Activated T-helper 17 cell treated with anti-CD3 and anti-CD28 coated beads, Interleukin-2, amount 50 U/mL, for 72 hours (primary cell): ENCODE data around the gene ZNF587. TPM values are rescaled to one million over a fixed set of nuclear protein-coding genes. Genes with fewer than 3 reads are reported as not detected.
A peak's percentile ranks its signal among the peaks of the same experiment; 100 is the strongest.
"Not testable (repeated sequence)": the region's sequence is repeated elsewhere in the genome, so short reads cannot be mapped to it uniquely, and the experiment has no call there.

Source experiments
- ATAC-seq: fragments of 150-1000 bp; cut with Tn5 transposase; replicated peaks from 2 replicates; pipeline ENCODE4 v1.10.0; 2021; ENCODE audit warnings: mild to moderate bottlenecking, moderate library complexity
- H3K27ac Mint-ChIP-seq: one replicate; pipeline ENCODE4 v1.8.0; 2022; ENCODE audit warnings: mixed read lengths
- H3K27me3 Mint-ChIP-seq: one replicate; pipeline ENCODE4 v1.8.0; 2022; ENCODE audit warnings: mixed read lengths
- H3K36me3 Mint-ChIP-seq: one replicate; pipeline ENCODE4 v1.8.0; 2022; ENCODE audit warnings: low read depth, mild to moderate bottlenecking, mixed read lengths
- H3K4me1 Mint-ChIP-seq: one replicate; pipeline ENCODE4 v1.8.0; 2022; ENCODE audit warnings: mixed read lengths
- H3K4me3 Mint-ChIP-seq: one replicate; pipeline ENCODE4 v1.8.0; 2022; ENCODE audit warnings: mild to moderate bottlenecking, mixed read lengths
- H3K9me3 Mint-ChIP-seq: one replicate; pipeline ENCODE4 v1.8.0; 2022; ENCODE audit warnings: mixed read lengths
- total RNA-seq, 2 donors: library from RNA; stranded (reverse); gene quantifications; one replicate each; pipeline ENCODE4 v1.2.3, GENCODE V29; 2022

The ZNF587 gene
- 10 to 100 TPM; 33.7 to 37.3 TPM for total RNA-seq

- H3K9me3 Mint-ChIP-seq, H3K27me3 Mint-ChIP-seq: not testable (repeated sequence)
- Mint-ChIP-seq H3K27ac (peak within 1 kb of the TSS; percentile 86), H3K4me3 (peak within 1 kb of the TSS; percentile 96), H3K36me3 (peaks cover 61% of the 10 kb centered on the region), H3K4me1 (peaks cover 18% of the 10 kb centered on the region)
- ATAC-seq = peak; percentile 99
Measured at GRCh38 chr19:57849666-57850473, at the start of gene ZNF587. Gene ZNF587 (plus strand): TSS chr19:57849859. CDS start chr19:57850039, 180 bp downstream.

- ATAC-seq = no peak
- H3K27me3 Mint-ChIP-seq = no peaks in the 10 kb centered on the region
- no peak overlapping the region for H3K27ac Mint-ChIP-seq
- peaks cover 7% of the 10 kb centered on the region for H3K4me1 Mint-ChIP-seq
- H3K36me3 Mint-ChIP-seq = peaks cover 43% of the 10 kb centered on the region
- H3K4me3 Mint-ChIP-seq = no peak overlapping the region
- H3K9me3 Mint-ChIP-seq = no peaks in the 10 kb centered on the region
Measured at GRCh38 chr19:57800696-57801095, 49.0 kb upstream of the ZNF587 start.

- no peaks in the 10 kb centered on the region for H3K9me3 Mint-ChIP-seq
- no peak overlapping the region for H3K27ac Mint-ChIP-seq
- no peak for ATAC-seq
- peaks cover 7% of the 10 kb centered on the region for H3K4me1 Mint-ChIP-seq
- H3K36me3 Mint-ChIP-seq = peaks cover 40% of the 10 kb centered on the region
- H3K4me3 Mint-ChIP-seq = no peak overlapping the region
- no peaks in the 10 kb centered on the region for H3K27me3 Mint-ChIP-seq
Measured at GRCh38 chr19:57802269-57802668, 47.4 kb upstream of the ZNF587 start.

- H3K27ac Mint-ChIP-seq = peak overlapping the region; percentile 35
- peaks cover 49% of the 10 kb centered on the region for H3K36me3 Mint-ChIP-seq
- H3K9me3 Mint-ChIP-seq = no peaks in the 10 kb centered on the region
- ATAC-seq = no peak
- no peak overlapping the region for H3K4me3 Mint-ChIP-seq
- no peaks in the 10 kb centered on the region for H3K27me3 Mint-ChIP-seq
- H3K4me1 Mint-ChIP-seq = peaks cover 7% of the 10 kb centered on the region
Measured at GRCh38 chr19:57803265-57803593, 46.4 kb upstream of the ZNF587 start.

- peaks cover 55% of the 10 kb centered on the region for H3K36me3 Mint-ChIP-seq
- peak overlapping the region; percentile 32 for H3K4me3 Mint-ChIP-seq
- H3K27ac Mint-ChIP-seq = peak overlapping the region; percentile 35
- H3K4me1 Mint-ChIP-seq = peaks cover 7% of the 10 kb centered on the region
- no peak for ATAC-seq
- H3K27me3 Mint-ChIP-seq = no peaks in the 10 kb centered on the region
- no peaks in the 10 kb centered on the region for H3K9me3 Mint-ChIP-seq
Measured at GRCh38 chr19:57803594-57804325, 45.9 kb upstream of the ZNF587 start.

GRCh38 chr19:57807541-57807940 lies 42.1 kb upstream of the ZNF587 start:
- Mint-ChIP-seq H3K27ac (no peak overlapping the region), H3K27me3 (no peaks in the 10 kb centered on the region), H3K36me3 (peaks cover 69% of the 10 kb centered on the region), H3K9me3 (no peaks in the 10 kb centered on the region), H3K4me3 (no peak overlapping the region), H3K4me1 (peaks cover 13% of the 10 kb centered on the region)
- no peak for ATAC-seq

GRCh38 chr19:57810410-57811295 lies 39.0 kb upstream of the ZNF587 start:
- H3K36me3 Mint-ChIP-seq = peaks cover 60% of the 10 kb centered on the region
- not testable (repeated sequence) for H3K27ac Mint-ChIP-seq

GRCh38 chr19:57812226-57812625 lies 37.4 kb upstream of the ZNF587 start:
- peak; percentile 29 for ATAC-seq
- peak overlapping the region; percentile 96 for H3K4me3 Mint-ChIP-seq
- H3K9me3 Mint-ChIP-seq = no peaks in the 10 kb centered on the region
- peaks cover 20% of the 10 kb centered on the region for H3K4me1 Mint-ChIP-seq
- H3K27me3 Mint-ChIP-seq = no peaks in the 10 kb centered on the region
- peaks cover 51% of the 10 kb centered on the region for H3K36me3 Mint-ChIP-seq
- peak overlapping the region; percentile 47 for H3K27ac Mint-ChIP-seq

More at GRCh38 chr19:57810410-57811295, 39.0 kb upstream of the ZNF587 start:
- not testable (repeated sequence) for H3K9me3 Mint-ChIP-seq, H3K27me3 Mint-ChIP-seq, ATAC-seq, H3K4me3 Mint-ChIP-seq
- H3K4me1 Mint-ChIP-seq = peaks cover 20% of the 10 kb centered on the region

- ATAC-seq = peak; percentile 30
- peaks cover 41% of the 10 kb centered on the region for H3K36me3 Mint-ChIP-seq
Measured at GRCh38 chr19:57812975-57813820, 36.5 kb upstream of the ZNF587 start.

GRCh38 chr19:57813919-57814504 lies 35.6 kb upstream of the ZNF587 start:
- Mint-ChIP-seq H3K9me3 (no peaks in the 10 kb centered on the region), H3K27me3 (no peaks in the 10 kb centered on the region), H3K4me3 (peak overlapping the region; percentile 96), H3K27ac (peak overlapping the region; percentile 93), H3K36me3 (peaks cover 33% of the 10 kb centered on the region), H3K4me1 (peaks cover 25% of the 10 kb centered on the region)
- ATAC-seq = no peak

More at GRCh38 chr19:57812975-57813820, 36.5 kb upstream of the ZNF587 start:
- H3K27me3 Mint-ChIP-seq, H3K9me3 Mint-ChIP-seq: not testable (repeated sequence)
- Mint-ChIP-seq H3K4me1 (peaks cover 20% of the 10 kb centered on the region), H3K27ac (peak overlapping the region; percentile 47), H3K4me3 (peak overlapping the region; percentile 96)

- Mint-ChIP-seq H3K27me3 (no peaks in the 10 kb centered on the region), H3K4me3 (peak within 1 kb of the TSS; percentile 96), H3K4me1 (peaks cover 25% of the 10 kb centered on the region), H3K9me3 (no peaks in the 10 kb centered on the region), H3K36me3 (peaks cover 31% of the 10 kb centered on the region), H3K27ac (peak within 1 kb of the TSS; percentile 93)
- peak; percentile 80 for ATAC-seq
Measured at GRCh38 chr19:57814505-57815246, 35.0 kb upstream of the ZNF587 start, which contains the start of gene ZNF552. Gene ZNF552 (minus strand): TSS chr19:57814913. CDS start chr19:57814743, 170 bp downstream.

- ATAC-seq = no peak
- peak overlapping the region; percentile 93 for H3K27ac Mint-ChIP-seq
- peaks cover 31% of the 10 kb centered on the region for H3K36me3 Mint-ChIP-seq
- H3K9me3 Mint-ChIP-seq = no peaks in the 10 kb centered on the region
- peaks cover 27% of the 10 kb centered on the region for H3K4me1 Mint-ChIP-seq
- no peaks in the 10 kb centered on the region for H3K27me3 Mint-ChIP-seq
- H3K4me3 Mint-ChIP-seq = peak overlapping the region; percentile 96
Measured at GRCh38 chr19:57815247-57816075, 34.2 kb upstream of the ZNF587 start.
